ENCODE measurements around the gene DTNB. TPM values are rescaled to one million over a fixed set of nuclear protein-coding genes. Genes with fewer than 3 reads are reported as not detected.
A peak's percentile ranks its signal among the peaks of the same experiment; 100 is the strongest.
"Not testable (repeated sequence)": the region's sequence is repeated elsewhere in the genome, so short reads cannot be mapped to it uniquely, and the experiment has no call there.

Gene DTNB
- total RNA-seq, 1 experiment from 2014 or later, result 4.8 TPM

- DNase-seq (ENCODE audit: low spot score), result no peak
Observed at GRCh38 chr2:25589676-25590205, 83.6 kb downstream of the DTNB start.

GRCh38 chr2:25588576-25588975, 84.8 kb downstream of the DTNB start:
- no peak for DNase-seq (ENCODE audit: low spot score)

- no peak for DNase-seq (ENCODE audit: low spot score)
Observed at GRCh38 chr2:25587361-25587760, 86.0 kb downstream of the DTNB start.

DNA sequence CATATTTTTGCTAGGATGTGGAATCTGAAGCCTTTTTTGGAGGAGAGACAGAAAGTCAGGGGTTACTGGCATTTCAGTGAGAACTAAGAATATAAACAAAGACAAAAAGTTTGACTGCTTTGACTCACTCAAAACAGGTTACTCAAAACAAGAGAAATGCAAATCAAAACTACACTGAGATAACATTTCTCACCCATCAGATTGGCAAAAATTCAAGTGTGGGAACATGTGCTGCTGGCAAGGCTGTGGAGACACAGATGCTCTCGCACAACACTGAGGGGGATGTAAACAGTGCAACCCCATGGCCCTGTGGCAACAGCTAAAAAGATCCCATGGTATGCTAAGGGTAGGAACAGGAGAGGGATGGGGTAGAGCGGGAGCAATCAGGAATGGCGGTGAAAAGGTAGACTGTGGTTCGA, 86.6 kb downstream of the DTNB start:
- DNase-seq (ENCODE audit: low spot score), result no peak

DNA sequence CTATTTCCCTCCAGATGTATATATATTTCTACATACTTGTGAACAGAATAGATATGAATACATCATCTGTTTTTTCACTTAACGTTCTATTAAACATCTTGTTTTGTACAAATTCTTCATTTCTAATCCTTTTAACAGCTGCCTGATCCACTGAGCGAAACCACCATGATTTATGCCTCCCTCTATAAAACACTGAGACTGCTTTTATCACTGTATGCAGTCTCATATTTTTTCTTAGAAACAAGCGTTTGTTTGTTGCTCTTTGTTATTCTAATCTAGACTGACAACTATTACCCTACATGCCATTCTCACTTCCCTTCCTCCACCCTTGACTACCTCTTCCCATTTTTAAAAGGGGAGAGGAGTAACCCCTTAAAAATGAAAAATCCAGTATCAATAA, 88.2 kb downstream of the DTNB start:
- DNase-seq (ENCODE audit: low spot score), result no peak

DNA sequence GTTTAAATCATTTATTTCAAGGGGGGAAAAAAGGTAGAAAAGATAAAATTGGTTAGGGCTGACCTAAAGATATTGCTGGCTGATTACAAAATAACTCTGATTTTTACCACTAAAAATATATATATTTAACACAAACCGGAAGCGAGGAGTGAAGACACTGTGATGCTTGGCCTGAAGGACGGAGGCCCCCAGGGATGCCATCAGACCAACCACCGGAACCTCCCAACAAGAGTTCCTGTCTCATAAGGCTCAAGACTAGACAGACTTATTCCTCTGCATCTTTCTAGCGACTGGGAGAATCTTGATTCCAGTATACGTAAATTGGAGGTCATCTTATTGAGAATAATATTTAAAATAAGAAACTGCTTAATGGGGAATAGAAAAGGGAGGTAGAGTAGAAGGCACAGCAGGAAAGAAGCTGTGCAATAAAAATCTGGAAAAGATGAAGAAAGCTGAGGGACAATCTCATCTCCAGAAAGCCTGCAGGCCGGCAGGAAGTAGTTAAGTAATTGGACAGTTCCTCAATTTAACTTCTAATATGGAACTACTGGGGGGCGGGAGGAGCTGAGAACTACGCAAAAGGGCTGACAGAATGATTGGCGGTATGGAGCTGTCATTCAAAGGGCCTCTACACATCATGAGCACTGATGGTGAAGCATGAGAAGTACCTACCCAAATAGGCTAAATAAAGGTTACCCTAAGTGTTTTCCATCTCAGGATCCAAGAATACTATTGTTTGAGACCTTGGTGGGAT, 91.1 kb downstream of the DTNB start:
- no peak for DNase-seq (ENCODE audit: low spot score)

DNA sequence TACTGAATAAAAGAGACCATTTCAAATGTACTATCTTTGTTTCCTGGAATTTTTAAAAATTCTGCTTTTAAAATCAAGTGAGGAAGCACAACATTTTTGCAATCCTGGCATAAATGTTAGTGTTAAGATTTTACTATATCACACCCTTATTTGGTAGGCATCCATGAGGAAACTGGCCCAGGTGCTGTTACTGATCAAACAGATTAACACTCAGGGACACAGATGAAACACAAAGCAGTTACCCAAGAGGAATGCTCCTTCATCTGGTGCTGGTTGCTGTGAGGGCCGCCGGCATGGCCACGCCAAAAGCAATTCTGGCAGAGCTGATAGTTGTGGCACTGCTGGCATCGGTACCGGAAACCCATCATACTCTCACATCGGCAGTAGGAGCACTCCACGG, 96.8 kb downstream of the DTNB start:
- DNase-seq (ENCODE audit: low spot score), result no peak

DNA sequence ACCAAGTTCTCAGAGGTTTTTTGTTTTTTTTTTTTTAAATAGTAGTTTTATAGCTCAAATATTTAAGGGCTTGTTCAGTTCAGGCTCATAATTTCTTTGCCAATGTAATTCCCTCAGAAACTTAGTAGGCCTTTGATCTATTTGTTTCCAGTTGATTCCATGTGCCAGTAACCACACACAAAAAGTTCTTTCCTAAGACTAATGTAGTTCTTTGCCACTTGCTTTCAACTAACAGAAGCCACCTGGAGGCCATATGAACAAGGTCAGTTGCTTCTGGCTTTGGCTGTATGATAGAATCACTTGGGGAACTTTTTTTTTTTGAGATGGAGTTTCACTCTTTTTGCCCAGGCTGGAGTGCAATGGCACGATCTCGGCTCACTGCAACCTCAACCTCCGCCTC, 100.7 kb downstream of the DTNB start:
- no peak for DNase-seq (ENCODE audit: low spot score)

GRCh38 chr2:25570161-25570845, 103.1 kb downstream of the DTNB start:
- DNase-seq (ENCODE audit: low spot score), result no peak

DNA sequence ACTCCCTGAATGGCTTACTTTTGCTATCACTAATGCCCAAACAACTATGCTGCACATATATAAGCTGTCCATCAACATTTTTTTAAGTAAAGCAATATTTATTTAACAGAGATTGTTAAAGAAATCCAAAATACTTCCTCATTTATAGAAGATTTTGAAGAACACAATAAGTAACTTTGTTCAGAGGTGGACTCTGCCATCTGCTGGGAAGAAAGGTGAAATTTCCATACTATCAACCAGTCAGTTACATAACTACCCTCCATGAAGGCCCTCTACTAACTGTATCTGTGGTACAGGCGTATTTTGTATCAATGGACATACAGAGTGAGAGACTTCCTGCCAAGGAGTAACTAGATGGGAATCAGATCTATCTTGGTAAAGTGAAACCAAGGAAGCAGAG, 106.0 kb downstream of the DTNB start:
- DNase-seq (ENCODE audit: low spot score), result peak; percentile 12

DNA sequence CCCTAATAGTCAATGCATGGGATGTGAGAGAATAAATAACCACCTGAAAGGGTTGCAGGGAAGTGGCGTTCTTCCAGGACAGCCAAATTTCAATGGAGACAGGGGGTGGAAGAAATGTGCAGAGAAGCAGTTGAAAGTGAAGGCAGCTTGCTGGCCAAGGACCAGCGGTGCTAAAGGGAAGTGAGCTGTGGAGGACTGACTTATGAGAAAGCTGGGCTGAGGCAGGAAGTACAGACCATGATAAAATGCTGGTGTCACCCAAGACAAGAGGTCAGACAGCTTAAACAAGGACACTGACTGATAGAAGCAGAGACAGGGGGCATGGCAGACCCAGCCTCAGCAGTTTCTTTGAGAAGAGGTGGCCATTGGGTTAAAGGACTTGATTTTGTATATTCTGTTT, 106.7 kb downstream of the DTNB start:
- no peak for DNase-seq (ENCODE audit: low spot score)

DNA sequence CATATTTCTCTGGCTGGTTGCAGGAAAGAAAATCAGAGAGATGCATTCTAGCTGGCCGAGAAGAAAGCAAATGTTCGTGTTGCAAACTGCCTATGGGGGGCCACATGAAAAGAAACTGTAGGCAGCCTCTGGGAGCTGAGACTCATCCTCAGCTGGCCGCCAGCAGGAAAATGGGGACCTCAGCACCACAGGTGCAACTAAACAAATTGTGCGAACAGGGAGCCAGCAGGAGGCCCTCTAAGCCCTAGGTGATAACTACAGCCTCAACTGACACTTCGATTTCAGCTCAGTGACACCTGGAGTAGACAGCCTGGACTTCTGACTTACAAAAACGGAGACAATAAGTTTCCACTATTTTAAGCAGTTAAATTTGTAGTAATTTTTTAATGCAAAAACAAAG, 107.3 kb downstream of the DTNB start:
- no peak for DNase-seq (ENCODE audit: low spot score)

DNA sequence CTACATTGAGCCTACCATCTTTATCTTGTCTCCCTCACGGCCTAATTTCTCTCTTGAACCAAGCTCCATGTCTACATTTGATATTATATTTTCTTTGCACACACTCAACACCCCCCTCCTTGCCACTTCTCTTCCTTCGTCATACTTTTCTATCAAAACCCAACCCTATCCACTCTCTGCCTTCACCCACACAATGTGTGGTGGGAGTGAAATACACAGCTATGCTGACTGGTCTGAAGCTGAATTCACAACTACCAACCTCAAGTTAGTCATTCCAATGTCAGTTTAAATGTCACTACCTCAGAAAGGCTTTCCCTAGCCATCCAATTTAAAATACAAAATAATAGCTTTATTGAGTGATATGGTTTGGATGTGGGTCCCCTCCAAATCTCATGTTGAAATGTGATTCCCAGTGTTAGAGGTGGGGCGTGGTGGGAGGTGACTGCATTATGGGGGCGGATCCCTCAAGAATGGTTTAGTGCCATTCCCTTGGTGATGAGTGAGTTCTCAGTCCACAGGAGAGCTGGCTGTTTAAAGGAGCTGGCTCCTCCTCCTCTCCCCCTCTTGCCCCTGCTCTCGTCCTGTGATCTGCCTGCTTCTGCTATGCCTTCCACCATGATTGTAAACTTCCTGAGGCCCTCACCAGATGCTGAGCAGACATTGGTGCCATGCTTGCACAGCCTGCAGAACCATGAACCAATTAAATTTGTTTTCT, 112.1 kb downstream of the DTNB start:
- no peak for DNase-seq (ENCODE audit: low spot score)

GRCh38 chr2:25559148-25559547, 114.2 kb downstream of the DTNB start:
- no peak for DNase-seq (ENCODE audit: low spot score)

DNA sequence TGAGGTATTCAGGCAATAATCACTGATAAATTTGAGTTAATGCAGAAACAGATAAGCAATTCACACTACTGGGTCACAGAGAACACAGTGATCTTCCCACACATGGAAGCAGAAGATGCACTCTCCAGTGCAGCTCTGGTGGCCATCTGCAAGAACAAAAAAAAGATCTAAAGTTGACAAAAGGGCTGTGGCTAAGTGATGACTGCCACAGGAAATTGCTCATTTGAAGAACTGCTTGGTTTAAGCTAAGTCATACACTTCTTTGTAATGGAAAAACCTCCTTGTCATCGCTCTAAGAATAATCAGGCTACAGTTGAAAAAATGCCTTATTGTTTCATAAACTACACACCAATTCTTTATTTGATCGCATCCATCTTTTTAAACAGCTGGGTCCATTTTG, 115.1 kb downstream of the DTNB start:
- DNase-seq (ENCODE audit: low spot score), result peak; percentile 49

GRCh38 chr2:25557179-25558036, 116.0 kb downstream of the DTNB start:
- DNase-seq (ENCODE audit: low spot score), result no peak

- DNase-seq (ENCODE audit: low spot score), result no peak
Observed at GRCh38 chr2:25552318-25552717, 121.1 kb downstream of the DTNB start.

DNA sequence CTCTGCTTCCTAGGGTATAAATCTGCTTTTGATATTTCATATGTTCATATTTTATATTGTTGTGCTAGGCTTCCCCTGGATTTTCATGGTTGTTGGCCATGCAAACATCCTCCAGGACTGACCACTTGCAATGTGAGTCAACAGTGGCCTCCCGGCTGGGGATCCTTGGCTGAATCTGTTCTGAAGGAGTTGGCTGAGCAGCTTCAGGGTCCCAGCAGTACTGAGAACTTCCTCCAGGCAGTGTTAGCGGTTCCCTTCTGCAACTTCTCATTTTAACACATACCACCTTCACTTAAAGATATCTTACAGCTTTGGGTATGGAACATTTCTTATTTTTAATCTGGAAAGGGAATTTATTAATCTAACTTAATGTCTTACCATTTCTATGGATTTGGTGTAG, 122.1 kb downstream of the DTNB start:
- no peak for DNase-seq (ENCODE audit: low spot score)

GRCh38 chr2:25549571-25549970, 123.8 kb downstream of the DTNB start:
- not testable (repeated sequence) for DNase-seq (ENCODE audit: low spot score)

- DNase-seq (ENCODE audit: low spot score), result no peak
Observed at GRCh38 chr2:25548601-25549000, 124.8 kb downstream of the DTNB start.

DNA sequence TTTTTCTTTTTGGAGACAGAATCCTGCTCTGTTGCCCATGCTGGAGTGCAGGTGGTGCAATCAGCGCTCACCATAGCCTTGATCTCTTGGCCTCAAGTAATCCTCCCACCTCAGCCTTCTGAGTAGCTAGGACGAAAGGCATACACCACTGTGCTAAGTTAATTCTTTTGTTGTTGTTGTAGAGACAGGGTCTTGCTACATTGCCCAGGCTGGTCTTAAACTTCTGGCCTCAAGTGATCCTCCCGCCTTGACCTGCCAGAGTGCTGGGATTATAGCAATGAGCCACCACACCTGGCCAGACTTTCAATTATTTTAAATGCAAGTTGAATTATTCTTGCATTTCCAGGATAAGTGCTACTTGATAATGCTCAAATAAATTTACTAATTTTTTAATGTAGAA, 126.5 kb downstream of the DTNB start:
- DNase-seq (ENCODE audit: low spot score), result no peak

DNA sequence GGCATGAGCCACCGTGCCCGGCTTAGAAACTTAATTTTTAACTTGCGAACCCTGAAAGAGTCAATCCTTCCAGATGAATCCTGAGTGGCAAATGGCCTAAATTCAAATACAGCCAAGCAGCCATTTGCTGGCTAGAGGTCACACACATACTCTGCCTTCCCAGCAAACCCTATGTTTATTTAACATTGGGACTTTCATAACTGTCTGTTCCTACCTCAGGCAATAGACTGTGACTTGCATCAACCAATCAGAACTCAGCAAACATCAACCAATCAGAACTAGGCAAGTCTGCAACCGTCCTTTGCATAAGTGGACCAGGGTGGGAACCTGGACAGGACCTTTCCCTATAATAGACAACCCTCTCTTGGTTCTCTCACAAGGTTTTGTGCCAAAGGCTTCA, 127.5 kb downstream of the DTNB start:
- DNase-seq (ENCODE audit: low spot score), result peak; percentile 19

All from H4 (cell line).